SIG-M5 treated with dmso at 0.1 percent for 504 hours (cell line): Measurements from ENCODE around the gene ACSS2.

Source experiments
- DNase-seq: peaks from one replicate; lab custom pipeline; 2025; ENCODE audit not compliant: unreplicated experiment; lab: John Stamatoyannopoulos, UW

ACSS2 gene

GRCh38 chr20:34945315-34946077 lies 69.1 kb downstream of the ACSS2 start:
- no peak for DNase-seq

GRCh38 chr20:34946661-34947060 lies 70.2 kb downstream of the ACSS2 start:
- no peak for DNase-seq

GRCh38 chr20:34947336-34947735 lies 70.9 kb downstream of the ACSS2 start:
- no peak for DNase-seq

GRCh38 chr20:34948030-34948429 lies 71.6 kb downstream of the ACSS2 start:
- DNase-seq: no peak

- DNase-seq: no peak
These were observed 72.7 kb downstream of the ACSS2 start for GRCh38 chr20:34949120-34949519.

DNA sequence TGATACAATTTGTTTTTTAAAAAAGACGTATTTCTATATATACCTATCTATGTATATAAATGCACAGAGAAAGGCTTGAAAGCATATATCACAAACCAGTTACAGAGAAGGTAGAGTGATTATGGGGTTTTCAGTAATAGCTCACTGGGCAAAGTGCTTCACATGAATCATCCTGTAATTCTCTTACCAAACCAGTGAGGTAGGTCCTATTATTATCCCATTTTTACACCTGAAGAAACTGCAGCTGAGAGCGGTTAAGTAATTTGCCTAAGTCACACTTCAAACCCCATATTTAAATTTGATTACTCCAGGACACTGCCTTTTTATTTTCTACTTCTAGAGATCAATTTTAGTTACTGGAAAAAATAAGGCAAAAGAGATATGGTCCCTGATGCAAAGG lies 74.8 kb downstream of the ACSS2 start:
- DNase-seq: no peak

DNA sequence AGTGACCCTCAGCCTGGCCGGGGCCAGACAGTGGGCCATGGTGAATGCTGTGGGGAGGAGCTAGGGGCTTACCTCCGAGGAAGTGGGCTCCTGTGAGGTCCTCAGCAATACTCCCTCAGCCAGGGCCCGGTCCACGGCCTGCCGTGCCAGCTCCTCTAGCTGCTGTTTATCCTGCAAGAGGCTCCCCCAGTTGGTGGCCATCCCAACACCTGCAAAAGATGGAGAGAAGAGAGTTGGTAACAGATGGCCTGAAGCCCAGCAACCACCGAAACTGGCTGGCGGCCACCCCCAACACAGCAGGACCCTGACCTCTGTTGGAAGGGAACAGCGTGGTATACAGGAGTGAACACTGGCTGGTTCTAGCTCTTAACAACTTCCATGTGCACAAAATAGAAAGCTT lies 75.2 kb downstream of the ACSS2 start:
- DNase-seq: no peak

DNA sequence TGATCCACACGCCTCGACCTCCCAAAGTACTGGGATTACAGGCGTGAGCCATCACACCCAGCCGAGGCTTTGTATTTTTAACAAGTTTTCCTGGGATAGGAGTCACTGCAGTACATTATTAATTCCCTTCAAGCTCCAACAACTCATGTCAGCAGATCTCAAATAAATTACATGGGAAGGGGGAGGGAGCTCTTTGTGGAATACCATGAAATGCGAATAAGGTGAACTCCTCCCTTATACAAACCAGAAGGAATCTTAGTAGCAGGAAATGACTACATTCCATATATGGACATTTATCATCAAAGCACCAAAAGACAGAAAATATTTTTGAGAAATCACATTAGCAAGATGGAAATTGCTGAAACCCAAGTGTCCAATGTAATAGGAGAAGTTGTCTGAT lies 76.3 kb downstream of the ACSS2 start:
- no peak for DNase-seq

- DNase-seq: no peak
These were observed 77.5 kb downstream of the ACSS2 start for GRCh38 chr20:34953960-34954359.

- no peak for DNase-seq
These were observed 78.5 kb downstream of the ACSS2 start for GRCh38 chr20:34954904-34955230.

DNA sequence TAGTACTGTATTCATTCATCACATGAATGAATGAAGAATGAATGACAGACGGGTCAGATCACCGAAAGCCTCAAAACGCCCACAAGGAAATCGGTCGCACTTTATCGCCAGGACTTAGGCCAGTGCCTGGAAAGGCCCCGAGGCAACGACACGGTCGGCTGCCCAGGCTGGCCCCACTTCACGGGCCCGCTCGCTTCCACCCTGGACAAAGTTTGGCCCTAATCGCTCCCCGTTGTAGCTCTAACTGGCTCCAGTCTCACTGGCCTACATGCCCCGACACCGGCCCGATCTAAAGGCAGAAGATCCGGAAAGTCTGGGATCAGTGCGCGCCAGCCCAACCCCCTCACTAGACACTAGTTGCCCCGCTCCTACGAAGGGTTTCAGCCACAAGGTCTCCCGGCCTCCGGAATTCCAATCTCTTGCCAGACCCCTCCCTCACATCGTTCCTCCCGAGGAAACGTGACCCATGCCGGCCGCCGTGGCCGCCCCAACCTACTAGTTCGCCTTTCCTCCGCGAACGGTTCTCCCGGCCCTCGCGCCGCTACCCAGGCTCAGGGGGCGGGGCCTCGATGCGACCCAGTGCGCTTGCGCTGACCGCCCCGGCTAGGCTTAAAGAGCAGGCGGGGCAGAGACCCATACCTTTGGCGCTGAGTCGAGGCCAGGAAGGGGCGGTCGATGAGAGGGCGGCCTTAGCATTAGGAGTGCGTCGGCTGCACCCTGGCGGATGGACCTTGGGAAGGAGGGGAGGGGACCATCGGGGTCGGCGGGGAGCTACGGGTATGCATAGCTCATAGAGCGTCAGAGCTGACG lies 79.0 kb downstream of the ACSS2 start, which contains the start of the genes GSS and MYH7B:
Gene GSS, minus strand, starts transcription at position 576 of the 810 bp plus-strand sequence. CDS start 3,954 bp downstream, outside the sequence.
Gene MYH7B, plus strand, starts transcription at position 638 of the 810 bp plus-strand sequence. CDS start 22,138 bp downstream, outside the sequence.
- peak; percentile 85 for DNase-seq

- DNase-seq: no peak
These were observed 79.6 kb downstream of the ACSS2 start for GRCh38 chr20:34956041-34956458.

DNA sequence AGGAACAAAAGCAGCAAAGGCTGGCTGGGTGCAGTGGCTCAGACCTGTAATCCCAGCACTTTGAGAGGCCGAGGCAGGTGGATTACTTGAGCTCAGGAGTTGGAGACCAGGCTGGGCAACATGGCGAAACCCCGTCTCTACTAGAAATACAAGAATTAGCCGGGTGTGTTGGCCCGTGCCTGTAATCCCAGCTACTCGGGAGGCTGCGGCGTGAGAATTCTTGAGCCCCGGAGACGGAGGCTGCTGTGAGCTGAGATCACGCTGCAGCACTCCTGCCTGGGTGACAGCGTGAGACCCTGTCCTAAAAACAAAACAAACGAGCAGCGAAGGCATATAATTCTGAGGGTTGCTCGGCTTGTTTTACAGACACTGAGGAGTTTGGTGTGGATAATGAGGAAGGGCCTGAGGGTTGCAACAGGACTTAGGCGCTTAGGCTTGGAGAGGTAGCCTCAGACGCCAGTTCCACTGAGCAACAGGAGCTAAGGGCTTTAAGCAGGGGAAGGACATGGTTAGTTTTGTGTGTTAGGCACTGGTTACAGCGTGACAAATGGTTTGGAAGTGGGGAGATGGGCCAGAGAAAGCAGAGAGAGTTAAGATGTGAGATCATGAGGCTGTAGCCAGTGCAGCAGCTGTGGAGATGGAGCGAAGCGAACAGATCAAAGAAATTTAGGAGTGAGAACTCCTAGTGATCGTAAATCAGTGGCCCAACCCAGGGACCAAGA lies 80.5 kb downstream of the ACSS2 start:
- no peak for DNase-seq

GRCh38 chr20:34964486-34964885 lies 88.1 kb downstream of the ACSS2 start:
- DNase-seq: no peak

- no peak for DNase-seq
These were observed 88.6 kb downstream of the ACSS2 start for GRCh38 chr20:34965051-34965450.

DNA sequence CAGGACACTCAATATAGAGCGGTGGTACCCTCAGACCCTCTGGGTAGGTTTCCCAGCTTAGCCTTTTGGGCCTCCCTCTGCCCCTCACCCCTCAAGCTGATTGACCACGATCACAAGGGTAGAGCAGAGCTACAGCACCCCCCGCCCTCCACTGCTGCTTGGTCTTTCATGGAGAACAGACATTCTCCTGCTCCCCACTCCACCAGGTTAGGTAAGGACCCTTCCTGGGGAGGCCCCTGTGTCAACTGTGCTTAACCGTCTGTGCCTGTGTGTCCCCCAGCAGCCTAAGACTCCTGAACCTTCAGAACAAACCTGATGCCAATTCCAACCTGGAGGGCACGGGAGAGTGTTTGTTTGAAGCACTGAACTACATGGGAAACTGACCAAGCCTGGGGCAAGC lies 91.0 kb downstream of the ACSS2 start:
- no peak for DNase-seq

DNA sequence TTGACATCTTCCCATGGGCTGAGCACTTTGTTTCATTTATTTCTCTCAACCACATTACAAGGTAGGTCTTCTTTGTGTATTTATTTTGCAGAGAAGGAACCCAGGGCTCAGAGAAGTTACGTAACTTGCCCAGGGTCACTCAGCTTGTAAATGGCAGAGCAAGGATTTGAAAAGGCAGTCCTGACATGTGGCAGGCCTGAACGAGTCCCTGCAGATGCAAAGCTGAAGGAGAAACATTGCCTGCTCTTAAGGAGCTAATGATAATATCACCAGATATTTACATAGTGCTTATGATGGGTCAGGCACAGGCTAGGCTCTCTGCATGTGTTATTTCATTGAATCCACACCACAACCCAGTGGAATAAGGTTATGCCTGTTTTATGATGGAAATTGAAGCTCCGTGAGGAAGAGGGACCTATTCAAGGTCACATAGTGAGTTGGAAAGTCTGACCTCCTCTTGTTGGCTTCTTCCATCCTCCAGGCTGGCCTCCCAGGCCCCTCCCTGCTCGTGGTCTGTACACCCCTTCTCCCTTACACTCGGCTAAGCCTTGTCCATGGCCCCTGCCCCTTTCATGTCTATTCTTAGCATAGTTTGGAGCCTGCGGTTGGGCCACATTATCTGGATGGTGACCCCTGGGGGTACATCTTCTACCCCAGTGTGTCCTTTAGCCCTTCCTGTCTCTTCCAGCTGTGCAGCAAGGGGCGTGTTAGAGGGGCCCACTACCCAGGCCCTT lies 91.8 kb downstream of the ACSS2 start:
- no peak for DNase-seq

- no peak for DNase-seq
These were observed 93.9 kb downstream of the ACSS2 start for GRCh38 chr20:34970193-34970840.

GRCh38 chr20:34970846-34971560 lies 94.6 kb downstream of the ACSS2 start:
- no peak for DNase-seq
